ENCODE data around the gene OTUB1.

GRCh38 chr11:64022125-64022784 lies 36.0 kb downstream of the OTUB1 start:
- TF ChIP-seq KAT2B (IDR thresholded peaks at IDR 0.05; ENCODE audit: low read depth, low read length) (no peak), CTCF (IDR thresholded peaks at IDR 0.05 in 2 of 3, conservative IDR thresholded peaks at IDR 0.05 in 1 of 3; ENCODE audit: insufficient read depth in 2 of 3, low read depth in 1 of 3, low read length in 3 of 3) (no peak), POLR2AphosphoS5 (IDR thresholded peaks at IDR 0.05; ENCODE audit: control insufficient read depth, insufficient read depth, low read depth, low read length) (no peak), BRCA1 (IDR thresholded peaks at IDR 0.05) (no peak), BRCA1 (CRISPR knock-in tag; IDR thresholded peaks at IDR 0.05) (no peak), RAD21 (CRISPR knock-in tag; conservative IDR thresholded peaks at IDR 0.05 in 1 of 2, IDR thresholded peaks at IDR 0.05 in 1 of 2) (no peak), EHMT2 (IDR thresholded peaks at IDR 0.05) (no peak), CREM (IDR thresholded peaks at IDR 0.05; ENCODE audit: low read depth) (no peak), POLR2AphosphoS2 (IDR thresholded peaks at IDR 0.05; ENCODE audit: low read length) (no peak), FOXP1 (CRISPR knock-in tag; IDR thresholded peaks at IDR 0.05) (no peak)

Data from K562 (cell line).